GM18909 (cell line): ENCODE measurements around the gene NFATC4.
"Not testable (repeated sequence)": the region's sequence is repeated elsewhere in the genome, so short reads cannot be mapped to it uniquely, and the experiment has no call there.

ENCODE experiments used
- ATAC-seq: cut with Tn5 transposase; IDR thresholded peaks from one replicate; pipeline ENCODE4 v1.9.1; 2021; ENCODE audit warnings: mild to moderate bottlenecking; ENCODE audit not compliant: unreplicated experiment, poor library complexity

Gene NFATC4

DNA sequence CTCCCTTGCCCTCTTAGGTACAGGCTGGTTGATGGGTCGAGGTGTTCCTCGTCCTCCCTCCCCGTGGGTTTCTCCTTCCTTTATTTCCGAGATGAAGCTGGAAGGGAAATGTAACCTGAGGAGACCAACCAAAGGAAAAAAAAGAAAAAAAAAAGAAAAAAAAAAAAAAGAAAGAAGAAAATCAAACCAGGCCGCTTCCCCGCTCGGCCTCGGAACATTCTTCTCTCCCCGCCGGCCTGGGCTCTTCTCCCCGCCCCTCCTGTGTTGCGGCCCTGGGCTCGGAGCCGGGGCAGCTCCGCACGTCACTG is 1.6 kb upstream of the NFATC4 start:
- ATAC-seq, result no peak

DNA sequence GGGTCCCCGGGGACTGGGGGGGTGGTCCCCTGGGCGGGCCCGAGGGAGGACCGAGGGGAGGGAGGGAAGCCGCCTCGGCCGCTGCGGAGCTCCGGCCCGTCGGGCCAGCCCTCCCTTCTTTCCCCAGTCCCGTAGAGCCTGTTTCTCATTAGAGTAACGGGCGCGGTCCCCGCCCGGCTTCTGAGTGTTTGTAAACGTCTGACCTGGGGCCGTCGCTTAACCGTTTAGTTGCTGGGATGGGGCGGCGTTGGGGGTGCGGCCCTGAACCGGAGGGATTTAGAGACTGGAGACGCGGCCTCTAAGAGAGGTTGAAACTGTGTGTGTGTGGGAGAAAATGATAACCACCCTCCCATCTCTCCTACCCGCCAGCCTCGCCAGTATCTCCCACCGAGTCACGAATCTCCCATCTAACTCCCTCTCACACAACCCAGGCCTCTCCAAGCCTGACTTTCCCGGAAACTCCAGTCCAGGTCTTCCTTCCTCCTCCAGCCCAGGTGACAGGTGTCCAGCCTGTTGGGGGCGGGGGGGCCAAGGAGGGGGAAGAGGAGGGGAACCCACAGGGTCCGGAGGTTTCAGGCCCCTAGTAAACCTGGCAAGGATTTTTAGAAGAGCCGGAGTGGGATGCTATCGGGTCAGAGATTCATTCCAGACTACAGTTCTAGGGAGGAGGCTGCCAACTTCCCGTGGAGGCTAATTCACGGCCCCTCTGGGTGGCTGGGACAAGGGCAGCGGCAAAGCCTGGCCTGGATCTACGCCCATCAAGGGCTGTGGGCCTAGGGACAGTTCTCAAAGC is 1.1 kb upstream of the NFATC4 start:
- peak; percentile 73 for ATAC-seq

DNA sequence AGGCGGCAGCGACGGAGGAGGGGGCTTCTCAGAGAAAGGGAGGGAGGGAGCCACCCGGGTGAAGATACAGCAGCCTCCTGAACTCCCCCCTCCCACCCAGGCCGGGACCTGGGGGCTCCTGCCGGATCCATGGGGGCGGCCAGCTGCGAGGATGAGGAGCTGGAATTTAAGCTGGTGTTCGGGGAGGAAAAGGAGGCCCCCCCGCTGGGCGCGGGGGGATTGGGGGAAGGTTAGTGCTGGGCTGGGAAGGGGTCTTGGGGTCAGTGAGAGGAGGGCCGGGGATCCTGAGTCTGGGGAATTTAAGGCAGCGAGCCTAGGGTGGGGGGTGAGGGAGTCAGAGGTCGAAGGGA is 203 bp downstream of the NFATC4 start:
- no peak for ATAC-seq

DNA sequence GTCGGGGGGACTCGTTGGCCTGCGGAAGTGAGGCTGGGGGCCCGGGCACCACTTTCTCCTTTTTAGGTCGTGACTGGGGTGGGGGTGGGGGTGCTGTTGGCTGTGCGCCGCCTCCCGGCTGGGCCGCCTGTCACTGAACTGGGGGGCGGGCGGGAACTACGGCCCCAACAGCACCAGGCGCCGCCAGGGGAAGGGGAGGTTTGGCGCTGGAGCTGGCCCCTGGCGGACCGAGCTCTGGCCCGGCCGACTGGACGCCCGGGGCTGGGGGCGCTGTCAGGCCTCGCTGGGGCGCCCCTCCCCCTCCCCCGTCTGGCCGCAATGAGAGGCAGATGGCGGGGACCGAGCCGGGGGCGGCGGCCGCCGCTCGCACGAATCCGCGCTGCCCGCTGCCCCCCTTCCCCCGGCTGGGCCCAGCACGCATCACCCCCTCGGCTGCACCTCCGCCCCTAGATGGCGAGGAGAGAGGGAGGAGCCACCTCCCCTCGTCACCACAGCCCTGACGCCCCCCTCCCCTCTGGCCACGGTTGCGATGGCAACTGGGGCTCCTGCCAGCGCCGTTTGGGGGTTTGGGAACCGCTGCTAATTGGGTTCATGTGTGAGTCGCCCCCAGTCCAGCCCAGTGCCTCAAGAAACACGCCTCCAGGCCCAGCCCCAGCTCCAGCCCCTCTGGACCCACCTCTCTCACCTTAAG is 723 bp downstream of the NFATC4 start:
- no peak for ATAC-seq

DNA sequence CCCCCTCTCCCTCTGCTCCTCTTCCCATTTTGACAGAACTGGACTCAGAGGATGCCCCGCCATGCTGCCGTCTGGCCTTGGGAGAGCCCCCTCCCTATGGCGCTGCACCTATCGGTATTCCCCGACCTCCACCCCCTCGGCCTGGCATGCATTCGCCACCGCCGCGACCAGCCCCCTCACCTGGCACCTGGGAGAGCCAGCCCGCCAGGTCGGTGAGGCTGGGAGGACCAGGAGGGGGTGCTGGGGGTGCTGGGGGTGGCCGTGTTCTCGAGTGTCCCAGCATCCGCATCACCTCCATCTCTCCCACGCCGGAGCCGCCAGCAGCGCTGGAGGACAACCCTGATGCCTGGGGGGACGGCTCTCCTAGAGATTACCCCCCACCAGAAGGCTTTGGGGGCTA is 1.5 kb downstream of the NFATC4 start:
- ATAC-seq, result no peak

DNA sequence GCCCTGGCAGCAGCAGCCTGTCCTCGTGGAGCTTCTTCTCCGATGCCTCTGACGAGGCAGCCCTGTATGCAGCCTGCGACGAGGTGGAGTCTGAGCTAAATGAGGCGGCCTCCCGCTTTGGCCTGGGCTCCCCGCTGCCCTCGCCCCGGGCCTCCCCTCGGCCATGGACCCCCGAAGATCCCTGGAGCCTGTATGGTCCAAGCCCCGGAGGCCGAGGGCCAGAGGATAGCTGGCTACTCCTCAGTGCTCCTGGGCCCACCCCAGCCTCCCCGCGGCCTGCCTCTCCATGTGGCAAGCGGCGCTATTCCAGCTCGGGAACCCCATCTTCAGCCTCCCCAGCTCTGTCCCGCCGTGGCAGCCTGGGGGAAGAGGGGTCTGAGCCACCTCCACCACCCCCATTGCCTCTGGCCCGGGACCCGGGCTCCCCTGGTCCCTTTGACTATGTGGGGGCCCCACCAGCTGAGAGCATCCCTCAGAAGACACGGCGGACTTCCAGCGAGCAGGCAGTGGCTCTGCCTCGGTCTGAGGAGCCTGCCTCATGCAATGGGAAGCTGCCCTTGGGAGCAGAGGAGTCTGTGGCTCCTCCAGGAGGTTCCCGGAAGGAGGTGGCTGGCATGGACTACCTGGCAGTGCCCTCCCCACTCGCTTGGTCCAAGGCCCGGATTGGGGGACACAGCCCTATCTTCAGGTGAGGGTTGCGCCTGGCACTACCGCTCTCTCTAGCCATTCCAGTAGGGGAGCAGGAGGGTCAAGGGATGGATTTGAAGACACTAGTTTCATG is 2.1 kb downstream of the NFATC4 start:
- ATAC-seq, result no peak

DNA sequence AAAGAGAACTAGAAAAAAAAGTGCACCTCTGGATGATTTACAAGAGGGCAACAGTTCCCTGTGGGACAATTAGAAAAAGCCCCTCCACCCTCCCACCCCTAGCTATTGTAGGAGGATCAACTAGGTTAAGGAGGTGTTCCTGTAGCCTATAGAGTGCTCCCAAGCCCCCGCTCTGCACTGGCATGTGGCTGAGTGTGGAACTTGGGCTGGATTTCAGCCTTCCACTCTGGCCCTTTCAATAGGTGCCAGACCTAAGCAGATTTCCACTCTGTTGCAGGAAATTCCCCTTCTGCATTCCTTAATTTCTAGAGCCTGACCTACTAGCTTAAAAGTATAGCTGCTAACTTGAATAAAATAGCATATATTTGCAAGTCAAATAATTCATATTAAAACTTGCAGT is 2.8 kb downstream of the NFATC4 start:
- ATAC-seq, result no peak

DNA sequence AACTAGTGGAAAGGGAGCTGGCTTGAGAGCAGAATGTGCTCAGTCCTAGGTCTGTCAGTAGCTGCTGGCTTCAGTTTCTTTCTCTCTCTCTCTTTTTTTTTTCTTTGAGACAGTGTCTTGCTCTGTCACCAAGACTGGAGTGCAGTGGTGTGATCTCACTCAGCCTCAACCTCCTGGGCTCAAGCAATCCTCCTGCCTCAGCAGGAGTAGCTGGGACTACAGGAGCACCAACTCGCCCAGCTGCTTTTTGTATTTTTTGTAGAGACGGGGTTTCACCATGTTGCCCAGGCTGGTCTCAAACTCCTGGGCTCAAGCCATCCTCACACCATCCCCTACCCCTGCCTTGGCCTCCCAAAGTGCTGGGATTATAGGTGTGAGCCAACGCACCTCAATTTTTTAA is 3.6 kb downstream of the NFATC4 start:
- ATAC-seq, result not testable (repeated sequence)

DNA sequence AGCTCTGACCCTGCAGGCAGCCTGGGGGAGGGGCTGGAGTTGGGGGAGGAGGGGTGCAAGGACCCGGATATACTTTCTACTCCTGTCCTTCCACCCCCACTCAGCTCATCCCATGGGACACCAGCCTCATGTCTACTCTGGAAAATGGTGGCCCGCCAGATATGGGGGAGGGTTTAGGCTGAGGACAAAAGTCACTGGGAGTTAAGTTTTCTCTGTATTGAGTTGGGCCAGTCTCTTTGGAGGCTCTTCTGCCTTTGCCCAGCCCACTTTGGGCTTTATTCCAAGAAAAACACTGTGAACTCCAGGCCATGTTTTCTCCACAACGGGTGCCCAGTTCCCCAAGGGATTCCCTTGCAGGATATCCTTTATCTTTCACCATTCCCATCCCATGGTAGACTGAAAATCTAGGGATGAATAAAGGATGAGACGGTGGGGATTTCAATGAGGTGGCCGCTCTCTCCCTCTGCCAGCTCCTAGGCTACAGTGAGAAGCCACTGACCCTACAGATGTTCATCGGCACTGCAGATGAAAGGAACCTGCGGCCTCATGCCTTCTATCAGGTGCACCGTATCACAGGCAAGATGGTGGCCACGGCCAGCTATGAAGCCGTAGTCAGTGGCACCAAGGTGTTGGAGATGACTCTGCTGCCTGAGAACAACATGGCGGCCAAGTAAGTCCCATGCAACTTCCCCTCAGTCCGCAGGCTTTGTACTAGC is 4.9 kb downstream of the NFATC4 start:
- no peak for ATAC-seq

DNA sequence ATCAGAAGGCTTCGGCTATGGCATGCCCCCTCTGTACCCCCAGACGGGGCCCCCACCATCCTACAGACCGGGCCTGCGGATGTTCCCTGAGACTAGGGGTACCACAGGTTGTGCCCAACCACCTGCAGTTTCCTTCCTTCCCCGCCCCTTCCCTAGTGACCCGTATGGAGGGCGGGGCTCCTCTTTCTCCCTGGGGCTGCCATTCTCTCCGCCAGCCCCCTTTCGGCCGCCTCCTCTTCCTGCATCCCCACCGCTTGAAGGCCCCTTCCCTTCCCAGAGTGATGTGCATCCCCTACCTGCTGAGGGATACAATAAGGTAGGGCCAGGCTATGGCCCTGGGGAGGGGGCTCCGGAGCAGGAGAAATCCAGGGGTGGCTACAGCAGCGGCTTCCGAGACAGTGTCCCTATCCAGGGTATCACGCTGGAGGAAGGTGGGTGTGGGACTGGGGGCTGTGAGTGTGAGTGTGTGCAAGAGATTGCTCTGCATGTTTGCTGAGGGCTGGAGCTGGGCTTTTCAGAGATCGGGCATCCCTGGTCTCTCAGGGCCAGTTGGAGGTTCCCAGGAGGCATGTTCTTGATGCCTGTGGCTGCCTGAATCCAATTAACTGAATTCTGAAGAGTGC is 8.6 kb downstream of the NFATC4 start:
- no peak for ATAC-seq

DNA sequence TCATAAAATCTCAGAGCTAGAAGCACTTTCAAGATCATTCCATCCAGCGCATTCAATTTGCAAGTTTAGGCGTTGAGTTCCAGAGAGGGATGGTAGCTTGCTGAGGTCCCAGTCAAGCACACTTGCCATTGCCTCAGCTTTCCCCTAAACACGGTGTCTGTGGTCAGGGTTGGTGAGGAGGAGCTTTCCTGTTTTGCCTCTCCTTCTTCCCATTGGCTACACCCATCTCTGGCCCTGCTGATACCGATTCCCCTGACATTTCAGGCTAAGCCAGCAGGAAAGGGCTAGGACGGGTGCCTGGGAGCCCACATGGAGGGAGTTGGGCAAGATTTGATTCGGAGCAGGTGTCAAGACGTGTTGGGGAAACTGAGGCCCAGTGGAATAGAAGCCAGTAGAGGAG is 9.1 kb downstream of the NFATC4 start:
- ATAC-seq, result no peak

DNA sequence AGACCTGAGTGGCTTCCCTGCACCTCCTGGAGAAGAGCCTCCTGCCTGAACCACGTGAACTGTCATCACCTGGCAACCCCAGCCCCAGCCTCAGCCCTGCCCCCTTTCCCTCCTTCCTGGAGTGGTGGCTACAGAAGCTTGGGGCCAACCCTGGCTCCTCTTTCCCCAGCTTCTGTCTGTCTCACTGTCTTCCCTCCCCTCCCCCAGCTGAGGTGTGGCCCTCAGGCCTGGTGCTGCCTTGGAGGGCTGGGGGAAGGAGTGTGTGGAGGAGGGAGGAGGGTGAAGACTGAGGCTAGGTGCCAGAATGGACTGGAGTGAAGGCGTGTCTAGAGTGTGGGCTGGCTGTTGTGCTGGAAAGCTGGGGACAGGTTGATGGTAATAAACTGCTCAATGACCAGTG is 9.7 kb downstream of the NFATC4 start:
- ATAC-seq, result no peak

DNA sequence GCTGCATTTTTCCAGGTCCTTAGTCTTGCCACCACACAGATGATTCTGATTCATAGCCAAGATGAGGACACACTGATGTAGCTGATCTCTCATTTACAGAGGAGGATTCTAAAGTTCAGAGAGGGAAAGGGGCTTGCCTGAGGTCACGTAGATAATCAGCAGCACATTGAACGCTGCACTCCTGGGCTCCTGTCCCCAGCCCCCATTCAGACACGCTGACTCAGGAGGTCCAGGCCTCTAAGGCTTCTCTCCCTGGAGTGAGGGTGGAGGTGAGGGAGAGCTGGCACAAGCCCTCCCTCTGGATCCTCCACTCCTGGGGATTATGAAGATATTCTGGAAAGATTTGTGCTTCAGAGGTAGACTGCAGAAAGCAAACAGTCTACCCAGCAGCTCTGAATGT is 10.3 kb downstream of the NFATC4 start:
- no peak for ATAC-seq

DNA sequence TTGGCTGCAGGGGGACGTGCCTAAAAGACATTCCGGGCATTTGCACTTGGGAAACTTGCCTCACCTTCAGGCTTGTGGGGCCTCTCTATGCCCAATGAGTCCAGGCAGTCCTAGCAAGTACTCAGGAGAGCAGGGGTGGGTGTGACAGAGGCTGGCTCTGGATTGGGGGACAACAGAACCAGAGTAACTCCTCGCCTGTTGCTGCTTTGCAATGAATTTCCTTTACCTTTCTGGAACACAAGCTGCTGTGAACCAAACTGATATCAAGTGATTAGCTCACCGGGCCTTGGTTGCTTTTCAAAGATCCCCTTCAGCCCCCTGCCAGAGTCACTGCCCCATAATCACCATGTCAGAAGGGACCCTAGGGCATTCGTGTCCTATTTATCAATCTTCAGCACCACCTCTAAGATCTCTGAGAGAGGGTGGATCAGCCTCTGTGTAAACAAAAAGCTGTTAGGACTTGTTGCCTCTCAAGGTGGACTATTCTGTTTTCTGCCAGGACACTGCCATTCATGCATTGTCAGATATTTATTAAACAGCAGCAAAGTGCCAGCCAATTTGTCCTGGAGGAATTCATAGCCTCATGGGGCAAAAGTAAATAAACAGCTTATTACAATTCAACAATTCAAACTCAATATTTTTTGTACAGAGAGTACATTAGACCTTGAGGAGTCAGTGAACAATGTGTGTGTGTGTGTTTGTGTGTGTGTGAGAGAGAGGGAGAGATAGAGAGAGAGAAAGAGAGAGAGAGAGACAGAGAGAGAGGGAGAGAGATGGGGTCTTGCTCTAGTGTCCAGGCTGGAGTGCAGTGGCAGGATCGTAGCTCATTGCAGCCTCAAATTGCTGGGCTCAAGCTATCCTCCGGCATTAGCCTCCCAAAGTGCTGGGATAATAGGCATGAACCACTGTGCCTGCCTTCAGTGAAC is 11.3 kb downstream of the NFATC4 start:
- no peak for ATAC-seq

DNA sequence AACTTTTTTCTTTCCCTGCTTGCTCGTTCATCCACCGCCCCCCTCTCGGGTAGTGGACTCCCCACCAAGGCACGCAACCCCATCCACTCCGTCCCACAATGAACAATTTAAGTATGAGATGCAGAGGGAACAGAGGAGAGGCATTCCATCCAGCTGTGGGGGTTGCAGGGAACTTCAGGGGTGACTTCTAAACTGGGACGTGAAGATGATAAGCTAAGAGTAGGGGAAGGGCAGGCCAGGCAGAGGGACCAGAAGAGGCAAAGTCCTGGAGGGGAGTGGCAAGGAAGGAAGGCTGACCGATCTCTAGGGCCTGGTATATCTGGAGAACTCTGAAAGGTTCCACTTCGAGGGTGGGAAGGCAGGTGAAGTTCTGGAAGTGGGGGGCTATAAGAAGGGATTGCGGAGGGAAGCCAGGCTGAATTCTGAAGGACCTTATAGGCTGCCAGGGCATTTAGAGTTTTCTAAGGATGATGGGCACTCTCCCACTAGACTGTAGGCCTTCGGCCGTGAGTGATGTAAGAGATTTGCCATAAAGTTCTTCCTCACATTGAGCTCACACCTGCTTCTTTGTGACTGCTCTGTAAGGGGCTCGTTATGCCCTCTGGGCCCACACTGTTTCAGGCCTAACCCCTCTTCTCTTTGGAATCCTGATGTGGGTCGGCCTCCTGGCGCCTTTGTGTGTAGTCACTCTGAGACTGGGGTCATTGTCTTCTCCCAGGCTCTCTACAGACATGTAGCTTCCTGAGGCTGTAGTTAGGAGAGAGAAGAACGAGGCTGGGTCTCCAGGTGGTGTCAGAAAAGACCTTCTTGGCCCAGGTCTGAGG is 12.1 kb downstream of the NFATC4 start:
- ATAC-seq, result no peak

DNA sequence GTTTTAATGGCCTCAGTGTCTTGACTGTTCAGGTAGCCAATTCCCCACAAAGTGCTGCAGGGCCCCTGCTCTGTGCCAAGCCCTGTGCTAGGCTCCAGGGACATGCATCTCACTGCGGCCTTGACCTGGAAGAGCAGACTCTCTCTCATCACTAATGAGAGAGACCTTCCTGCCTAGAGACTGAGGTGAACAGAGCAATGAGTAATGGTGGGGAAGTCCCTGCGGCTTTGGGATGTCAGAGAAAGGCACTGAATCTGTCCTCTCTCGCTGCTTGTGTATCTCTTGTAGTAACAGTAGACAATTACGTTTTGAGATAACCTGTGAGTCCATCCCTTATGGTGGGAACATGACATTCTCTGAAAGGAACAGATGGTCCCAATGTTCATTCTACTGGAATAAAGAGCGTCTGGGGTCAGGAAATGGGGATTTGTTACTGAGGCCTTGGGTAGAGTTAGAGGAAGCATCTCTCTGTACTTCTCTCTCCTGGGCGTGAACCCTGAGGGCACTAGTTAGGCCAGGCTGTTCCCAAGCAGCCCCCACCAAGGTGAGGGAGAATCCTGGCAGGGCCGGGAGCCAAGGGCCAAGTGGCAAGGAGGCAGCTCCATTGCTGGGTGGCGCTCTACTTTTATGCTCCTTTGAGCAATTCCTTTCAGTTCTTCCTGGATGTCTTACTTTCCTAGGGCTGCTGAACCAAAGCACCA is 13.5 kb downstream of the NFATC4 start:
- ATAC-seq, result no peak

DNA sequence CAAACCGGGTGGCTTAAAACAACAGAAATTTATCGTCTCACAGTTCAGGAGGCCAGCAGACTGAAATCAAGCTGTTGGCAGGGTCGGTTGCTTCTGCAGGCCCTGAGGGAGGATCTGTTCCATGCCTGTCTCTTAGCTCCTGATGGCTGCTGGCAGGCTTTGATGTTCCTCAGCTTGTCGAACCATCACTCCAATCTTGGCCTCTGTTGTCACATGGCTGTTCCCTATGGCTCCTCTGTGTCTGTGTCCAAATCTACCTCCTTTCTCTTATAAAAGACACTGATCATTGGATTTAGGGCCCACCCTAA is 14.0 kb downstream of the NFATC4 start:
- no peak for ATAC-seq

DNA sequence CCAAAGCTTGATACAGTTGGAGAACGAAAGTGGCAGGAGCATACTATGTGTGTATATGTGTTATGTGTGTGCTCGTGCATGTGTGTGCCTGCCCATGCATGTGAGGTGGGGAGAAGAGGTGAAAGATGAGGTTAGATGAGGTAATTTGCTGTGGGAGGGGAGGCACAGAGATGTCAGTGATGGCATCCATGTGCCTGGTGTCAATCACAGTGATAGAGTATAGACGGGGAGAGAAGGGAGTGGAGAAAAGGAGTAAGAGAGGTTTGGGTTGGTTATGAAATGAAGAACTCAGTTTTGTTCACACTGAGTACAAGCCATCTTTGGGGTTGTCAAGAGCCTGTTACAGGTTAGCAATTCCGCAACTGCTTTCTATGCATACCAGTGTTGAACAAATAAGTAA is 16.2 kb downstream of the NFATC4 start:
- ATAC-seq, result no peak
